GM10266 (cell line): ENCODE data around the gene ATG4C.
"Not testable (repeated sequence)": the region's sequence is repeated elsewhere in the genome, so short reads cannot be mapped to it uniquely, and the experiment has no call there.

Source experiments
- DNase-seq: peaks from one replicate; pipeline ENCODE4 v3.0.0; 2012; ENCODE audit errors: extremely low spot score
- TF ChIP-seq, protein P1 (sequence below): IDR thresholded peaks from 2 replicates; pipeline ENCODE4 v1.5.1; 2012; ENCODE audit warnings: mild to moderate bottlenecking, low read depth; ENCODE audit not compliant: control insufficient read depth, insufficient read depth; ENCODE audit errors: missing control alignments

ATG4C gene

DNA sequence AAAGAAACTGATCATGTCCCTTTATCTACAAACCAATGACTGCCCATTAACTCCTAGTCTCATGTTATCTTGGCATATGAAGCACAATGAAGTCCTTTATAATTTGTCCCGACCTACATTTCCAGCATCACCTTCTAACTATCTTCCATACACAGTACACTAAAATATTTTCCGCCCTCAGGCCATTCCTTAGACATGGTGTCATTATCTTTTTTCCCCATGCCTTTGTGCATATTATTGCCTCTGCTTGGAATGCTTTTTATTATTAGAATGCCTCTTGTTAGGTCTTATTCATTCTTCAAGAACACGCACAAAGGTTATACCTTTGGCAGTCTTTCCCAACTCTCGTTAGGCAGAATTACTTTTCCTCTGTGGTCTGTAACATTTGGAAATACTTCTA lies 39.6 kb downstream of the ATG4C start:
- no peak for DNase-seq
- TF ChIP-seq, protein P1, sequence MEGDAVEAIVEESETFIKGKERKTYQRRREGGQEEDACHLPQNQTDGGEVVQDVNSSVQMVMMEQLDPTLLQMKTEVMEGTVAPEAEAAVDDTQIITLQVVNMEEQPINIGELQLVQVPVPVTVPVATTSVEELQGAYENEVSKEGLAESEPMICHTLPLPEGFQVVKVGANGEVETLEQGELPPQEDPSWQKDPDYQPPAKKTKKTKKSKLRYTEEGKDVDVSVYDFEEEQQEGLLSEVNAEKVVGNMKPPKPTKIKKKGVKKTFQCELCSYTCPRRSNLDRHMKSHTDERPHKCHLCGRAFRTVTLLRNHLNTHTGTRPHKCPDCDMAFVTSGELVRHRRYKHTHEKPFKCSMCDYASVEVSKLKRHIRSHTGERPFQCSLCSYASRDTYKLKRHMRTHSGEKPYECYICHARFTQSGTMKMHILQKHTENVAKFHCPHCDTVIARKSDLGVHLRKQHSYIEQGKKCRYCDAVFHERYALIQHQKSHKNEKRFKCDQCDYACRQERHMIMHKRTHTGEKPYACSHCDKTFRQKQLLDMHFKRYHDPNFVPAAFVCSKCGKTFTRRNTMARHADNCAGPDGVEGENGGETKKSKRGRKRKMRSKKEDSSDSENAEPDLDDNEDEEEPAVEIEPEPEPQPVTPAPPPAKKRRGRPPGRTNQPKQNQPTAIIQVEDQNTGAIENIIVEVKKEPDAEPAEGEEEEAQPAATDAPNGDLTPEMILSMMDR = no peak

GRCh38 chr1:62826901-62827300 lies 43.0 kb downstream of the ATG4C start:
- TF ChIP-seq, protein P1 = no peak
- no peak for DNase-seq

- DNase-seq = not testable (repeated sequence)
Measured at GRCh38 chr1:62827786-62828185, 43.9 kb downstream of the ATG4C start.

DNA sequence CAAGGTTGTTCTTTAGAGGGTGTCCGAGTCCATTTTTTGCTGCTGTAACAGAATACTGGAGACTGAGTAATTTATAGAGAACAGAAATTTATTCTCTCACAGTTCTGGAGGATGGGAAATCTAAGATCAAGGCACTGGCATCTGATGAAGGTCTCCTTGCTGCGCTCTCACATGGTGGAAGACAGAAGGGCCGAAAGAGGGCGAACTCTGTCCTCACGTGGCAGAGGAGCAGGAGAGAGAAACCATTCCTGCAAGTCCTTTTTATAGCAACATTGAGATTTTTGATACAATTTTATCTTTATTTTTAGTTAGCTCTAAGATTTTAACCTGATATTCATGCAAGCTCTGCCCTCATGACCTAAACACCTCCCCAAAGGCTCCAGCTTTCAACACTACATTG lies 48.3 kb downstream of the ATG4C start:
- no peak for DNase-seq
- TF ChIP-seq, protein P1 = no peak

DNA sequence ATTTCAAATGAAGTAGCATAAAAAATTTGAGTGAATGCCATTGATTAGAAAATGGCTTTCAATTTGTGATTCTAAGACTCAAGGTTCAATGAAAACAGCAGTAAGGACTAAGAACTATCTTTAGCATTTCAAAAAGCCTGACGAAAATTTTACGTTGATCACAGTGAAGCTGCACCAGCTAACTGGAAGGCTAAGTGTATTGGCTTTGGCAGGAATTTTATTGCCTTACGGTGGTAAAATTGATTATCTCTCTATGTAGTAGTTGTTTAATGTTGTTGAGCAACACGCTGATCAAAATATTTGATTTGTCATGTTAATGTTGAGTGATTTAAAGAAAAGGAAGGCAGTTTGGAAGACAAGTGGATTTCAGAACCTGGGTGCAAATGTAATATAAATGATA lies 49.6 kb downstream of the ATG4C start:
- TF ChIP-seq, protein P1 = no peak
- no peak for DNase-seq

DNA sequence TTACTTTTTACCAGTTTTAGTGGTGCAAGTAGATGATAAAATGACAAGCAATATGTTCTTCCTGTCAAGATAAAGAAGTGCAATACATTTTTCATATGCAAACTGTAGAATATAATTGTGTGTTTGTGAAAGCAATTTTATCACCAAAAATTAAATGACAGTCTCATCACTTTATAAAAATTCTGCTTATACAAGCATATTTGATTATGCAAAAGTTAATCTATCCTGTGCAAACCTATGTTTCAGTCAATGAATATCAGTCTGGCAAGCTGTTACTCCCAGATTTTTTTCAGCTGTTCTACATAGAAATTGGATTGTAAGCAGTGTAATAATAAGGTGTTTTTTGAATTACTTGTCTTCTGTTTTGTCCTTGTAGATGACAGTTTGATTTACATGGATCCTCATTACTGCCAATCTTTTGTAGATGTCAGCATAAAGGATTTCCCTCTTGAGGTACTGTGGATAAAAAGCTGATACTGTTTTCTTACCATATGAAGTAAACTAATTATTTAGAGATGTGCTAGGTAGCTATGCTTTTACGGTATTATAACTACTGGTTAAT lies 50.5 kb downstream of the ATG4C start:
- TF ChIP-seq, protein P1 = no peak

GRCh38 chr1:62836856-62837540 lies 53.1 kb downstream of the ATG4C start:
- TF ChIP-seq, protein P1 = no peak
- DNase-seq = no peak

More for the DNA sequence above, 50.5 kb downstream of the ATG4C start:
- DNase-seq = no peak
